HepG2 (cell line): ENCODE measurements around the gene FOXJ2. TPM values are rescaled to one million over a fixed set of nuclear protein-coding genes. Genes with fewer than 3 reads are reported as not detected.

ENCODE experiments used
- ATAC-seq: fragments of 200-7000 bp; cut with Tn5 transposase; 3 replicates; pipeline ENCODE4 v1.9.1; 2020; ENCODE audit warnings: mild to moderate bottlenecking, moderate library complexity
- BruUV-seq: library from RNA; stranded (reverse); fragments of 400-500 nt; replicated peaks from 2 replicates; lab custom pipeline; 2021; lab: Mats Ljungman, UMichigan
- CTCF ChIA-PET: fragments of 300-600 bp; formaldehyde crosslinking; extraction: SDS; loops from one replicate; lab custom pipeline; 2021; ENCODE audit warnings: low total read pairs, inconsistent platforms, low intra/inter-chr PET ratio; lab: Yijun Ruan, JAX
- POLR2A ChIA-PET: fragments of 350-600 bp; sonication (Branson Sonifier 250); formaldehyde crosslinking; loops from one replicate; lab custom pipeline; 2020; ENCODE audit warnings: antibody characterized with exemption, inconsistent platforms; lab: Yijun Ruan, JAX
- DNase-seq: peaks from one replicate; pipeline ENCODE4 v3.0.0-alpha.2; 2015; ENCODE audit warnings: low spot score
- FAIRE-seq: peaks from 3 replicates; lab custom pipeline; 2011; peaks lifted over from hg19 to GRCh38; lab: Jason Lieb, UNC
- H2AFZ ChIP-seq: one replicate; pipeline ENCODE4 v1.6.1; 2011; ENCODE audit warnings: low read length, inconsistent platforms
- H3K27ac ChIP-seq: fragments of 300-600 bp; 3 replicates; pipeline ENCODE4 v1.8.0; 2011; ENCODE audit warnings: mixed run types, mild to moderate bottlenecking, mixed read lengths, low read length, inconsistent platforms; ENCODE audit not compliant: insufficient read depth; ENCODE audit errors: extremely low read length
- H3K27me3 ChIP-seq, 2 experiments: fragments of 200-600 bp in 1 of 2; 2 replicates in 1 of 2; 3 replicates in 1 of 2; pipeline versions ENCODE4 v1.6.0 to v1.8.0; 2011; ENCODE audit warnings: low read length in 2 of 2, mild to moderate bottlenecking in 2 of 2, moderate library complexity in 2 of 2, inconsistent platforms in 1 of 2; ENCODE audit not compliant: insufficient read depth in 2 of 2, control insufficient read depth in 1 of 2
- H3K36me3 ChIP-seq, 2 experiments: fragments of 200-600 bp in 1 of 2; replicated peaks in 1 of 2; 2 replicates in 1 of 2; 3 replicates in 1 of 2; pipeline versions ENCODE4 v1.5.1 to v1.8.0; 2011; ENCODE audit warnings: low read length in 2 of 2, inconsistent platforms in 1 of 2; ENCODE audit not compliant: insufficient read depth in 2 of 2, control insufficient read depth in 1 of 2
- H3K4me1 ChIP-seq: 2 replicates; pipeline ENCODE4 v1.5.1; 2012; ENCODE audit warnings: low read length, inconsistent platforms; ENCODE audit not compliant: insufficient read depth
- H3K4me2 ChIP-seq: 2 replicates; pipeline ENCODE4 v1.6.0; 2011; ENCODE audit warnings: low read depth, low read length, inconsistent platforms
- H3K4me3 ChIP-seq, 3 experiments: fragments of 200-600 bp in 1 of 3; sonication (generic), shearing (Covaris generic) in 1 of 3; replicated peaks in 1 of 3; 2 replicates each; pipeline ENCODE4 v1.5.1; 2011 to 2016; ENCODE audit warnings: low read length in 3 of 3, inconsistent platforms in 2 of 3, low read depth in 2 of 3, mild to moderate bottlenecking in 2 of 3, control low read depth in 1 of 3, mixed read lengths in 1 of 3; ENCODE audit not compliant: insufficient read depth in 1 of 3
- H3K79me2 ChIP-seq: one replicate; pipeline ENCODE4 v1.6.1; 2011; ENCODE audit warnings: low read length, inconsistent platforms; ENCODE audit not compliant: insufficient read depth
- H3K9ac ChIP-seq: 2 replicates; pipeline ENCODE4 v1.6.0; 2011; ENCODE audit warnings: mild to moderate bottlenecking, low read depth, low read length, inconsistent platforms; ENCODE audit not compliant: insufficient read depth
- H3K9me3 ChIP-seq: 2 replicates; pipeline ENCODE4 v1.5.1; 2012; ENCODE audit warnings: mild to moderate bottlenecking, low read length
- H4K20me1 ChIP-seq: 2 replicates; pipeline ENCODE4 v1.6.0; 2011; ENCODE audit warnings: inconsistent platforms, mild to moderate bottlenecking, low read length, moderate library complexity; ENCODE audit not compliant: insufficient read depth
- HDAC1 ChIP-seq: sonication (generic); formaldehyde crosslinking; IDR thresholded peaks from 2 replicates; pipeline ENCODE4 v1.5.1; 2020; ENCODE audit warnings: mild to moderate bottlenecking, missing genetic modification reagents
- HNF1A ChIP-seq, 2 experiments: sonication (generic) in 1 of 2; formaldehyde crosslinking in 1 of 2; IDR thresholded peaks; 2 replicates each; pipeline versions ENCODE4 v1.4.0 to v1.6.1; 2016 to 2020; ENCODE audit warnings: borderline replicate concordance in 1 of 2, low read depth in 1 of 2, mild to moderate bottlenecking in 1 of 2, missing genetic modification reagents in 1 of 2
- HOXD1 ChIP-seq: sonication (generic); formaldehyde crosslinking; IDR thresholded peaks from 2 replicates; pipeline ENCODE4 v1.5.0; 2020; ENCODE audit warnings: missing genetic modification reagents
- IKZF5 ChIP-seq: IDR thresholded peaks from 2 replicates; pipeline ENCODE4 v1.6.1; 2018; ENCODE audit warnings: missing genetic modification reagents, mild to moderate bottlenecking, missing compliant biosample characterization
- MTF1 ChIP-seq: sonication (generic); formaldehyde crosslinking; IDR thresholded peaks from 2 replicates; pipeline ENCODE4 v1.5.0; 2020; ENCODE audit warnings: missing genetic modification reagents
- MYPOP ChIP-seq: sonication (generic); formaldehyde crosslinking; IDR thresholded peaks from 2 replicates; pipeline ENCODE4 v1.8.1; 2023; ENCODE audit warnings: mild to moderate bottlenecking, moderate library complexity, missing genetic modification reagents
- REXO4 ChIP-seq: sonication (generic); formaldehyde crosslinking; IDR thresholded peaks from 2 replicates; pipeline ENCODE4 v1.8.0; 2022; ENCODE audit warnings: missing genetic modification reagents, mild to moderate bottlenecking, borderline replicate concordance
- SUZ12 ChIP-seq: fragments of 150-350 bp; IDR thresholded peaks from 2 replicates; pipeline ENCODE4 v1.6.1; 2014; ENCODE audit warnings: low read depth, low read length
- TCF12 ChIP-seq, 2 experiments: fragments of 450-650 bp in 1 of 2; sonication (generic) in 1 of 2; formaldehyde crosslinking in 1 of 2; IDR thresholded peaks; 2 replicates each; pipeline versions ENCODE4 v1.6.1 to v1.8.0; 2017 to 2022; ENCODE audit warnings: antibody characterized with exemption in 1 of 2, mild to moderate bottlenecking in 1 of 2, missing genetic modification reagents in 1 of 2, moderate library complexity in 1 of 2
- ZNF460 ChIP-seq: sonication (generic); formaldehyde crosslinking; IDR thresholded peaks from 2 replicates; pipeline ENCODE4 v1.5.1; 2020; ENCODE audit warnings: missing genetic modification reagents, mild to moderate bottlenecking, borderline replicate concordance
- ZNF512 ChIP-seq: sonication (generic); formaldehyde crosslinking; IDR thresholded peaks from 2 replicates; pipeline ENCODE4 v1.4.0; 2020; ENCODE audit warnings: mild to moderate bottlenecking, missing genetic modification reagents
- ZNF543 ChIP-seq: sonication (generic); formaldehyde crosslinking; IDR thresholded peaks from 2 replicates; pipeline ENCODE4 v1.4.0; 2020; ENCODE audit warnings: mild to moderate bottlenecking, missing genetic modification reagents
- ZNF547 ChIP-seq: sonication (generic); formaldehyde crosslinking; IDR thresholded peaks from 2 replicates; pipeline ENCODE4 v1.5.1; 2020; ENCODE audit warnings: mild to moderate bottlenecking, missing genetic modification reagents
- WGBS: methylation state at CpG from one replicate; pipeline ENCODE4 v1.1.6; 2017; ENCODE audit warnings: low lambda C conversion rate; 5-methylcytosine and 5-hydroxymethylcytosine counted together
- in situ Hi-C: cut with HindIII; loops from 2 replicates; pipeline ENCODE4 v1.10.0; 2017; ENCODE audit warnings: low pct_unique_long_range_greater_than_20kb; ENCODE audit not compliant: extremely low pct_ligation_motif_present
- intact Hi-C: fragments of 100-400 bp; cut with micrococcal nuclease; formaldehyde crosslinking; loops from one replicate; pipeline ENCODE4 v1.10.0; 2022; ENCODE audit not compliant: unreplicated experiment
- polyA plus RNA-seq, 8 experiments: library from polyadenylated mRNA; depleted of rRNA in 3 of 8; stranded (reverse) in 7 of 8; unstranded in 1 of 8; fragments of >200 nt; fragmentation: Illumina TruSeq in 4 of 8; extraction: Trizol in 4 of 8; gene quantifications; 2 replicates each; pipeline versions ENCODE4 v1.2.1 to v1.2.3, GENCODE V29; 2011 to 2016; ENCODE audit warnings: low read depth in 4 of 8, missing spikeins in 1 of 8, mixed read lengths in 1 of 8; ENCODE audit not compliant: insufficient read depth in 1 of 8
- total RNA-seq, 5 experiments: library from RNA; depleted of rRNA; stranded (reverse); fragments of >200 nt; fragmentation: Illumina TruSeq; extraction: Trizol; gene quantifications; 2 replicates each; pipeline ENCODE4 v1.2.3, GENCODE V29; 2016; ENCODE audit warnings: low read depth in 1 of 5

The FOXJ2 gene
- total and polyA plus RNA-seq, 2 of the 13 experiments (the other 11 are each of a cell fraction or from before 2014, with no cell fraction given): 2.2 to 2.9 TPM

GRCh38 chr12:8037947-8038346, 5.4 kb downstream of the FOXJ2 start:
- no peak overlapping the region for H3K27ac ChIP-seq
- intact Hi-C loops: no loop called here
- BruUV-seq: no TSS peak

More at GRCh38 chr12:8037947-8038346, 5.4 kb downstream of the FOXJ2 start:
- 93% methylated on average over 6 of the region's 6 CpGs for WGBS
- H3K4me2 ChIP-seq: no peak overlapping the region
- in situ Hi-C loops: no loop called here
- no peaks in the 10 kb centered on the region for H3K27me3 ChIP-seq
- TF ChIP-seq ZNF512 (CRISPR knock-in tag) (no peak), HOXD1 (CRISPR knock-in tag) (no peak), MYPOP (no peak), HDAC1 (CRISPR knock-in tag) (no peak), HNF1A (IDR thresholded peaks at IDR 0.05; ENCODE audit: low read depth) (no peak), HNF1A (CRISPR knock-in tag; IDR thresholded peaks at IDR 0.05; ENCODE audit: borderline replicate concordance) (no peak), REXO4 (CRISPR knock-in tag) (no peak), SUZ12 (no peak), TCF12 (IDR thresholded peaks at IDR 0.05) (no peak), TCF12 (CRISPR knock-in tag; IDR thresholded peaks at IDR 0.05) (no peak), ZNF543 (CRISPR knock-in tag) (no peak), IKZF5 (CRISPR knock-in tag) (no peak), ZNF547 (CRISPR knock-in tag) (no peak), MTF1 (no peak), ZNF460 (CRISPR knock-in tag) (no peak)
- TF ChIP-seq, all 625 proteins: peak for 0
- ChIA-PET POLR2A (no interaction called here), CTCF (no interaction called here)
- Histone ChIP-seq H3K36me3 (peaks cover 9 to 12% of the 10 kb centered on the region in 2 experiments; a peak in 4 of 5 replicates), H4K20me1 (no peaks in the 10 kb centered on the region), H3K4me3 (no peak overlapping the region), H3K4me1 (peaks cover 58% of the 10 kb centered on the region), H3K9me3 (no peaks in the 10 kb centered on the region), H3K79me2 (no peaks in the 10 kb centered on the region), H3K9ac (no peak overlapping the region), H2AFZ (no peak overlapping the region)
- DNase-seq (no peak), FAIRE-seq (no peak), ATAC-seq (no peak)
